ENCODE measurements around the gene CTNNBIP1. TPM values are rescaled to one million over a fixed set of nuclear protein-coding genes. Genes with fewer than 3 reads are reported as not detected.
"Not testable (repeated sequence)": the region's sequence is repeated elsewhere in the genome, so short reads cannot be mapped to it uniquely, and the experiment has no call there.

Gene CTNNBIP1
- total RNA-seq, 1 experiment from 2014 or later, result 37.1 TPM

DNA sequence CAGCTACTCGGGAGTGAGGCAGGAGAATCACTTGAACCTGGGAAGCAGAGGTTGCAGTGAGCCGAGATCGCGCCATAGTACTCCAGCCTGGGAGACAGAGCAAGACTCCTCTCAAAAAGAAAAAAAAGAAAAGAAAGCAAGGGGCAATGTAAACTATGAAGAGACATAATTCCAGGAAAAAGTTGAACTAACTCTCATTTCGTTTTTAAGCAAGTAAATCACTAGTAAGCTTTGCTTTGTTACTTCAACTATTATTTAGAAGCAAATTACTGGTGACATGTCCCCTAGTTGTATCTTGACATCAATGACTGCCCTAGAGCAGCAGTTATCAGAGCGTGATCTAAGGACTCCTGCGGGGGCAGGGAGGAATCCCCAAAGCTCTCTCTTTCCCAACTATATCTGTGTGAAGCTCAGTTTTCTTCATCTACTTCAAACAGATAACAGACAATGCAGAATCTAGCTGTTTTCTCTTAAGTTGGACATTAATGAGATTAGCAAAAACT lies 105.0 kb downstream of the CTNNBIP1 start:
- no peak for DNase-seq (ENCODE audit: low read depth)

DNA sequence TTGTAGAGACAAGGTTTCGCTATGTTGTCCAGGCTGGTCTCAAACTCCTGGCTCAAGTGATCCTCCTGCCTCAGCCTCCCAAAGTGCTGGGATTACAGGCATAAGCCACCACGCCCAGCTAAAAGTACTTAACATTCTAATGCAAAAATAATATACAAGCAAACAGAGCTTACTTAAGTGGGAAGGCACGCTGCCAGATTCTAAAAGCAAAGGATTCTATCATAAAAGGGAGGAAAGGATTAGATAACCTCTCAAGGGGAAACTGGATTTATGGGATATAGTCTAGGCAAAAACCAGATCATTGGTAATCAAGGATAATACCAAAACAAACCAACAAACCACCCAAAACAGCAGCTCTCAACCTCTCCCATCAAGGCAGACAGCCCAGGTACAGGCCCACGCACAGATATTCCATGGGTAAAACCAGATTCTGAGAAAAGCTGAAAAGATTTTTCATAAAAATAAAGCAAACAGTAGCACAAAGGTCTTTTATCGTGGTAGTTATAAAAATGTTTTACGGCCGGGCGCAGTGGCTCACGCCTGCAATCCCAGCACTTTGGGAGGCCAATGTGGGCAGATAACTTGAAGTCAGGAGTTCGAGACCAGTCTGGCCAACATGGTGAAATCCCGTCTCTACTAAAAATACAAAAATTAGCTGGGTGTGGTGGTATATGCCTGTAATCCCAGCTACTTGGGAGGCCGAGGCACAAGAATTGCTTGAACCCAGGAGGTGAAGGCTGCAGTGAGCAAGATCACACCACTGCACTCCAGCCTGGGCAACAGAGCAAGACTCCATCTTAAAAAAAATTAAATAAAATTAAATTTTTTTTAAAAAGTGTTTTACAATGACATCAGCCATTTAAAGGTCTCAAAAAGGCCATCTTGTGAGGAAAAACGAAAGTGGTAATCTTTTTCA lies 106.8 kb downstream of the CTNNBIP1 start:
- not testable (repeated sequence) for DNase-seq (ENCODE audit: low read depth)

DNA sequence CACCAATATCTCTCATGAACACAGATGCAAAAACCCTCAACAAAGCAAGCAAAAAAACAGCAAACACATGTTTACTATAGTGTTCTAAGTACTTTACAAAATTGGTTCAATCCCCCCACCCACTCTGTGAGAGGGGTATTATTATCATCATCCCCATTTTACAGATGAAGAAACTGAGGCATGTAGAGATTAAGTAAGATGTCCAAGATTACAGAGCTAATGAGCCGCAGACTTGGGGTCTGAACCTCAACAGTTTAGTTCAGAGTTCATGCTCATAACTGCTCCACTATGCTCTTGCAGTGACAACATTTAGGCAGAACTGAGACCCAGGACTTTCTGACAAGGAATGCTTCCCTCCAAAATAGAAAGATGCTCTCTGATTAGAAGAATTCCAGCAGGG lies 108.2 kb downstream of the CTNNBIP1 start:
- no peak for DNase-seq (ENCODE audit: low read depth)

Other genes with a start within 250 kb of the CTNNBIP1 start
- 58.6 and 97.5 TPM in 2 replicates for gene CLSTN1, start 86.3 kb downstream of the CTNNBIP1 start, total RNA-seq (2014; rRNA removed; shearing (Covaris generic))
- gene LZIC, start 33.1 kb upstream of the CTNNBIP1 start, total RNA-seq (2014; rRNA removed; shearing (Covaris generic)), result 17.5 and 33.0 TPM in 2 replicates
- 12.8 and 13.8 TPM in 2 replicates for gene NMNAT1, start 33.2 kb upstream of the CTNNBIP1 start, total RNA-seq (2014; rRNA removed; shearing (Covaris generic))
- gene RBP7, start 87.0 kb upstream of the CTNNBIP1 start, total RNA-seq (2014; rRNA removed; shearing (Covaris generic)), result 1.5 TPM in 1 of 2 replicates, not detected in the other
- gene UBE4B, start 122.7 kb upstream of the CTNNBIP1 start, total RNA-seq (2014; rRNA removed; shearing (Covaris generic)), result 24.4 and 27.2 TPM in 2 replicates

All from M059J (cell line).